Transverse colon (tissue), 4 donors: ENCODE measurements around the gene OBSL1. TPM values are rescaled to one million over a fixed set of nuclear protein-coding genes. Genes with fewer than 3 reads are reported as not detected.

Experiments
- DNase-seq: peaks from one replicate; pipeline ENCODE4 v3.0.0-alpha.2; 2019
- H3K27ac ChIP-seq, 4 donors: fragments of 200-600 bp; sonication (generic); 2 replicates each; pipeline ENCODE4 v1.5.1; 2016 to 2018; ENCODE audit warnings: inconsistent platforms in 4 of 4
- H3K27me3 ChIP-seq: fragments of 200-600 bp; sonication (generic); 2 replicates; pipeline ENCODE4 v1.5.1; 2017; ENCODE audit warnings: inconsistent platforms
- H3K36me3 ChIP-seq, 4 donors: fragments of 200-600 bp; sonication (generic); 2 replicates each; pipeline ENCODE4 v1.5.1; 2017 to 2019; ENCODE audit warnings: inconsistent platforms in 4 of 4
- H3K4me1 ChIP-seq, 4 donors: fragments of 200-600 bp; sonication (generic); 2 replicates each; pipeline ENCODE4 v1.5.1; 2017 to 2020; ENCODE audit warnings: inconsistent platforms in 4 of 4
- H3K4me3 ChIP-seq, 4 donors: fragments of 200-600 bp; sonication (generic); 1 replicate in 1 of 4; 2 replicates in 3 of 4; pipeline versions ENCODE4 v1.5.1 to v1.6.1; 2017 to 2019; ENCODE audit warnings: inconsistent platforms in 4 of 4
- H3K9me3 ChIP-seq, 2 donors: fragments of 200-600 bp; sonication (generic); 2 replicates each; pipeline ENCODE4 v1.5.1; 2017 to 2019; ENCODE audit warnings: inconsistent platforms in 2 of 2
- CTCF ChIP-seq, 5 experiments: fragments of 200-600 bp in 3 of 5; fragments of 450-650 bp in 2 of 5; sonication (generic) in 3 of 5; IDR thresholded peaks; 1 replicate in 2 of 5; 2 replicates in 3 of 5; pipeline ENCODE4 v1.5.1; 2016 to 2017; ENCODE audit warnings: antibody characterized with exemption in 5 of 5, inconsistent platforms in 3 of 5, mild to moderate bottlenecking in 2 of 5, moderate library complexity in 1 of 5
- EP300 ChIP-seq: sonication (generic); formaldehyde crosslinking; IDR thresholded peaks from one replicate; pipeline ENCODE4 v1.6.1; 2017; ENCODE audit warnings: antibody characterized with exemption, low read depth
- POLR2A ChIP-seq: fragments of 450-650 bp; IDR thresholded peaks from one replicate; pipeline ENCODE4 v1.6.1; 2016; ENCODE audit warnings: antibody characterized with exemption, mild to moderate bottlenecking, moderate library complexity
- POLR2AphosphoS5 ChIP-seq, 3 donors: sonication (generic); formaldehyde crosslinking; IDR thresholded peaks; one replicate each; pipeline ENCODE4 v1.6.1; 2016; ENCODE audit warnings: antibody characterized with exemption in 3 of 3
- WGBS, 2 donors: methylation state at CpG; one replicate each; pipeline ENCODE4 v1.1.5; 2018; ENCODE audit warnings: low coverage in 1 of 2; 5-methylcytosine and 5-hydroxymethylcytosine counted together
- in situ Hi-C, 4 donors: fragments of 200-750 bp; cut with MboI; loops; one replicate each; pipeline versions ENCODE4 v1.15.0 to v1.15.1; 2017; ENCODE audit warnings: low sequenced_read_pairs in 3 of 4, low pct_ligation_motif_present in 1 of 4, low pct_unique_long_range_greater_than_20kb in 1 of 4
- intact Hi-C: fragments of 100-400 bp; cut with DNase I; formaldehyde crosslinking; loops from one replicate; pipeline ENCODE4 v1.15.1; 2023; ENCODE audit warnings: low total_unique reads
- total RNA-seq, 4 donors: library from RNA; depleted of rRNA; stranded (reverse); fragments of >200 nt; gene quantifications; one replicate each; pipeline ENCODE4 v1.1.0, GENCODE V29; 2016

The OBSL1 gene
- total RNA-seq, 4 donors from 2014 or later, result 18.1 to 57.2 (median 19.0) TPM

GRCh38 chr2:219556413-219556812, 14.9 kb downstream of the OBSL1 start:
- TF ChIP-seq POLR2AphosphoS5 (IDR thresholded peaks at IDR 0.05), result no peak
- TF ChIP-seq CTCF (IDR thresholded peaks at IDR 0.05), result no peak
- TF ChIP-seq POLR2A, result no peak
- no peak for TF ChIP-seq EP300
- in situ Hi-C loops, result no loop called here
- Histone ChIP-seq H3K9me3 (no peaks in the 10 kb centered on the region), H3K4me1 (peaks cover 5 to 22% (median 13%) of the 10 kb centered on the region in 4 donors), H3K36me3 (no peaks in the 10 kb centered on the region), H3K27me3 (peaks cover 22% of the 10 kb centered on the region), H3K27ac (no peak overlapping the region), H3K4me3 (no peak overlapping the region)
- intact Hi-C loops, result no loop called here
- no peak for DNase-seq
- 92% methylated on average over 19 of the region's 19 CpGs; no CpG with 5 or more reads in 1 of the 2 donors for WGBS, 2 donors

- peaks cover 26% of the 10 kb centered on the region for H3K27me3 ChIP-seq
- 74 to 92% methylated on average over 3 to 18 of the region's 20 CpGs for WGBS, 2 donors
- no peak overlapping the region for H3K4me3 ChIP-seq
- no peak for DNase-seq
- H3K4me1 ChIP-seq, result peaks cover 5 to 24% (median 13%) of the 10 kb centered on the region in 4 donors
- in situ Hi-C loops (no loop called here), intact Hi-C loops (no loop called here)
- no peak for TF ChIP-seq POLR2AphosphoS5 (IDR thresholded peaks at IDR 0.05)
- no peak for TF ChIP-seq POLR2A
- no peak for TF ChIP-seq CTCF (IDR thresholded peaks at IDR 0.05)
- no peak for TF ChIP-seq EP300
- no peaks in the 10 kb centered on the region for H3K9me3 ChIP-seq
- no peaks in the 10 kb centered on the region for H3K36me3 ChIP-seq
- no peak overlapping the region for H3K27ac ChIP-seq
Observed at GRCh38 chr2:219555956-219556355, 15.4 kb downstream of the OBSL1 start.

- WGBS, 2 donors, result 88% methylated on average over 7 of the region's 15 CpGs; no CpG with 5 or more reads in 1 of the 2 donors
- no peak for DNase-seq
Observed at GRCh38 chr2:219554350-219554749, 17.0 kb downstream of the OBSL1 start.

GRCh38 chr2:219553463-219553963, 17.8 kb downstream of the OBSL1 start:
- no peak for DNase-seq
- 40 to 87% methylated on average over 2 to 12 of the region's 12 CpGs for WGBS, 2 donors
- no peaks in the 10 kb centered on the region for H3K9me3 ChIP-seq
- peaks cover 32% of the 10 kb centered on the region for H3K27me3 ChIP-seq
- no peak overlapping the region for H3K27ac ChIP-seq
- intact Hi-C loops (loop anchor here (5.0 kb wide), 1 partner anchor 89 kb away; no protein-coding TSS in a partner anchor), in situ Hi-C loops (no loop called here)
- TF ChIP-seq CTCF (IDR thresholded peaks at IDR 0.05) (no peak), POLR2AphosphoS5 (IDR thresholded peaks at IDR 0.05) (no peak), POLR2A (no peak), EP300 (no peak)
- no peak overlapping the region for H3K4me3 ChIP-seq
- no peaks in the 10 kb centered on the region for H3K36me3 ChIP-seq
- H3K4me1 ChIP-seq, result peaks cover 5 to 19% (median 12%) of the 10 kb centered on the region in 4 donors

More at GRCh38 chr2:219554350-219554749, 17.0 kb downstream of the OBSL1 start:
- H3K4me3 ChIP-seq, result no peak overlapping the region
- in situ Hi-C loops (no loop called here), intact Hi-C loops (loop anchor here (5.0 kb wide), 1 partner anchor 88 kb away; no protein-coding TSS in a partner anchor)
- H3K27me3 ChIP-seq, result peaks cover 32% of the 10 kb centered on the region
- no peak overlapping the region for H3K27ac ChIP-seq
- peaks cover 5 to 19% (median 12%) of the 10 kb centered on the region in 4 donors for H3K4me1 ChIP-seq
- H3K9me3 ChIP-seq, result no peaks in the 10 kb centered on the region
- no peaks in the 10 kb centered on the region for H3K36me3 ChIP-seq
- no peak for TF ChIP-seq POLR2A
- no peak for TF ChIP-seq EP300
- no peak for TF ChIP-seq CTCF (IDR thresholded peaks at IDR 0.05)
- no peak for TF ChIP-seq POLR2AphosphoS5 (IDR thresholded peaks at IDR 0.05)
